ENCODE data around the gene DPM1.
A peak's percentile ranks its signal among the peaks of the same experiment; 100 is the strongest.
"Not testable (repeated sequence)": the region's sequence is repeated elsewhere in the genome, so short reads cannot be mapped to it uniquely, and the experiment has no call there.

Gene DPM1

GRCh38 chr20:50980071-50980681, 21.8 kb upstream of the DPM1 start:
- DNase-seq: peak; percentile 99

- DNase-seq: not testable (repeated sequence)
Observed at GRCh38 chr20:50978533-50978932, 20.2 kb upstream of the DPM1 start.

DNA sequence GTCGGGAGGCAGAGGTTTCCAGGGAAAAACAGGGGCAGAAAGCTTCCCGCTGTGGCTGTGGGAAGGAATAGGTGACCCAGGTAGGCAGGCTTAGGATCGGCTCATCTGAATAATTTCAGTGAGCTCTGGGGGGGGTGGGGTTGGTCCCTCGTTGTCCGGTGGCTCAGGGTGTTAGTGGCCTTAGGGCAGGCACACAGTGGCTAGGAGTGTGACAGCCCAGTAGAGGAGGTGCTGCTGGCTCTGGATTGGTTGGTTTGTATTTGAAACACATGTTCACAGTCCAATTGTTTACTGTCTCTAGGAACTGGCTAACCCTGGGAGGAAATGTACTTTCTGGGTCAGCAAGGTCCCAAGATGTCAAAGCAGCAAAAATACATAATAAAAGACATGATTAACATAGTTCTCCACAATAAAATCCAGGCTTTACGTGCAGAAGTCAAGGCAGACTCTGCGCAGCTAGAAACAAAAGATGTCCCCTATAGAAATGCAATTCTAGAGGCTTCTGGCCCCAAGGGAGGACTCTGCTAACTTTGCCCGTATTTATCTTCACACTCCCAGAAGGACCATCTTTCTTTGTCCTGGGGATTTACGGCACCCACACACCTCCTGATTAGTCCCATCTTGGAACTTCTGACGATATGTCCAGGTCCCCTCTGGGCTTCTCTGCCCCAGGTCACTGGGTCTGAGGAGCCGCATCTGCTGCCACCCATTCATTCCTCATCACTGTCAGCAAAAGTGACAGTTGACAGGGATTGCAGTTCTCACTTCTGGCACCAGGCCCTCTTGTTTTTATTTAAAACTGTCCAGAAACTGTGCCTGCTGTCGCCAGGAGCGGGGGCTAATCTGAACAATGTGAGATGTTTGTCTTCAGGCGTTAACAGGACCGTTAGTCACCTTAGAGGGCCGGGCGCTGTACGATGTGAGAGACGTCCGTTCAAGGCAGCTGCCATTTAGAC, 19.0 kb upstream of the DPM1 start:
- no peak for DNase-seq

GRCh38 chr20:50975701-50976330, 17.5 kb upstream of the DPM1 start:
- DNase-seq: no peak

DNA sequence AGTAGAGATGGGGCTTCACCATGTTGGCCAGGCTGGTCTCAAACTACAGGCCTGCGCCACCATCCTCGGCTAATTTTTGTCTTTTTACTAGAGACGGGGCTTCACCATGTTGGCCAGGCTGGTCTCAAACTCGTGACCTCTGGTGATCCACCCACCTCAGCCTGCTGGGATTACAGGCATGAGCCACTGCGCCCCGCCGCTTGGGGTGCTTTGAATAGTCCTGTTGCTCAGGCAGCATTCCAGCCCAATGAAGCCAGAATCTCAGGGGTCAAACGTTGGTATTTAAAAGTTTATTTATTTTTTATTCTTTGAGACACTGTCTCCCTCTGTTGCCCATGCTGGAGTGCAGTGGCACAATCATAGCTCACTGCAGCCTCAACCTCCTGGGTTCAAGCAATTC, 11.6 kb upstream of the DPM1 start:
- no peak for DNase-seq

- no peak for DNase-seq
Observed at GRCh38 chr20:50969435-50969834, 11.1 kb upstream of the DPM1 start.

DNA sequence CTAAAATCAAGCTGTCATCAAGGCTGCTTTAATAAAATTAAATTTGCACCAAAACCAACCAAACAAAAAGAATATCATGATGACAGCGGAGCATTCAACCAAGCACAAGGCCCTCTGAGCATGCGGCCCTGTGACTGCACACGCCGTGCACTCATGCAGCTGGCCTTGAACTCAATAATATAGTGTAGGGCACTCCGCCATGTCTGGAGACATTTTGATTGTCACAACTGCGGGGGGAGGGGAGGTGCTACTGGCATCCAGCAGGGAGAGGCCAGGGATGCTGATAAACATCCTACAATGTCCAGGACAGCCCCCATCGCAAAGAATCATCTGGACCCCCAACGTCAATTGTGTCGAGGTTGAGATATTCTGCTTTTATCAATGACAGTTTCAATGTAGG, 10.0 kb upstream of the DPM1 start:
- DNase-seq: no peak

DNA sequence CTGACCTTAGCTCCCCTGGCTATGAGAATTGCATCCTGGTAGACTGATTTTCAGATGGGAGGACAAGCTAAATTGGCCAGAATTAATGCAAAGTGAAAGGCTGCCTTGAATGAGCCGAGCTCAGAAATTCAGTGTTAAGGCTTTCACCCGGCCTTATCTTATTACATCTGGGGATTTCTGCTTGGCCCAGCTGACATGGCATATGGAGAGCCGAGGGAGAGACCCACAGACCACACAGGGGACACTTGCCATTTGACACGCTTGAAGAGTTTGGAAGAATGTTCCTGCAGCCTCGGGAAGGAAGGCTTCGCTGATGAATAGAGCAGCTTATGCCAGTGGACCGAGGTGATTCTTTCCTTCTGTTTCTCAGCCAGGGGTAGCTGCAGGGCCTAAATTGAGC, 9.3 kb upstream of the DPM1 start:
- no peak for DNase-seq

DNA sequence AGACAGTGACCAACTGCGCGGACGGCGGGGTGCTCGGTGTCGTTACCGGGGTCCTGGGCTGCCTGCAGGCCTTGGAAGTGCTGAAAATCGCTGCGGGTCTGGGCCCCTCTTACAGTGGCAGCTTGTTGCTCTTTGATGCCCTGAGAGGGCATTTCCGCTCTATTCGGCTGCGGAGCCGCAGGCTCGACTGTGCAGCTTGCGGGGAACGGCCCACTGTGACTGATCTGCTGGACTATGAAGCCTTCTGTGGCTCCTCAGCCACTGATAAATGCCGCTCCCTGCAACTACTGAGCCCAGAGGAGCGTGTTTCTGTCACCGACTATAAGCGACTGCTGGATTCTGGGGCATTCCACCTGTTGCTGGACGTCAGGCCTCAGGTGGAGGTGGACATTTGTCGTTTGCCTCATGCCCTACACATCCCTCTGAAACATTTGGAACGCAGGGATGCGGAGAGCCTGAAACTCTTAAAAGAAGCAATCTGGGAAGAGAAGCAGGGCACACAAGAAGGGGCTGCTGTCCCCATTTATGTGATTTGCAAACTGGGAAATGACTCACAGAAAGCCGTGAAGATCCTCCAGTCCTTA, 1.3 kb upstream of the DPM1 start:
- no peak for DNase-seq

- peak; percentile 91 for DNase-seq
Observed at GRCh38 chr20:50958615-50959542, 547 bp upstream of the DPM1 start, which contains the start of gene MOCS3. Gene MOCS3 (plus strand): TSS chr20:50958818. CDS start chr20:50958843, 25 bp downstream.

- DNase-seq: no peak
Observed at GRCh38 chr20:50957276-50957675, 1.1 kb downstream of the DPM1 start.

GRCh38 chr20:50953821-50954220, 4.5 kb downstream of the DPM1 start:
- DNase-seq: no peak

GRCh38 chr20:50953196-50953595, 5.1 kb downstream of the DPM1 start:
- DNase-seq: no peak

DNA sequence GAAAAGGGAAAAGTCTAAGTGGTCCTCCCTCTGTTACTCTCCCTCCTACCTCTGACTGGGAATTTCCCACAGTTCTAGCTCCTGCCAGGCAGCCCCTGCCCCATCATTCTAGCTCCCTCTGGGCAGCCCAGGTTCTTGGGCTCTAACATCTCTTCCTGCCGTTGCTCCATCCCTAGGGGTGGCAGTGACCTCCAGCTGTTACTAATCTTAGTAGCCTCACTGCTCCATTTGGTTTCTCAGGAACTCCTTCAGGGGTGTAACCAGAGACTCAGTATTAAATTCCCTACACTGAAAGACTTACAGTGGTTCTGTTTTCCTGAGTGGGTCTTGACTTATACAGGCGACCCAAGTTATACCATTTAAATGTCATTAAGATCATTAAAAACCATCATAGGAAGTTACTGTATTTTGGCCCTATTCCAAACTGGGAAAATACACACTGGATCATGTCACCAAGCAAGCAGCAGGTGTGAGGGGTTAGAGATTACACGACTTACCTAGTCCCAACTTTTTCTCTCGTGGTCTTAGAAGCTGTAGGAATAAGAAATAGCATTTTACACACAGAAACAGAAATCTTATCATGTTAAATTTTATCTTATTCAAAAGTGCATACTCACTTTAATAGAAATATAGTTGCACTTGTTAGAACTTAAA, 10.1 kb downstream of the DPM1 start:
- DNase-seq: no peak

- DNase-seq: no peak
Observed at GRCh38 chr20:50943069-50943468, 15.3 kb downstream of the DPM1 start.

DNA sequence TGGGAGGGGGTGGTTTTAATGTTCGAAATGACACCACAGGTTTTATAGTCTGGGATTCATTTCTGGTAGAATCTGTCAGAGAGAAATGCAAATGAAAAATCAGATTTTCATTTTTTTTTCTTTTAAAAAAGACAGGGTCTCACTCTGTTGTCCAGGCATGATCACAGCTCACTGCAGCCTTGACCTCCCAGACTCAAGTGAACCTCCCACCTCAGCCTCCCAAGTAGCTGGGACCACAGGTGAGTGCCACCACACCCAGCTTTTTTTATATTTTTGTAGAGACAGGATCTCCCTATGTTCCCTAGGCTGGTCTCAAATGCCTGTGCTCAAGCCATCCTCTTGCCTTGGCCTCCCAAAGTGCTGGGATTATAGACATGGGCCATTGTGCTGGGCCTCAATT, 24.7 kb downstream of the DPM1 start:
- no peak for DNase-seq

DNA sequence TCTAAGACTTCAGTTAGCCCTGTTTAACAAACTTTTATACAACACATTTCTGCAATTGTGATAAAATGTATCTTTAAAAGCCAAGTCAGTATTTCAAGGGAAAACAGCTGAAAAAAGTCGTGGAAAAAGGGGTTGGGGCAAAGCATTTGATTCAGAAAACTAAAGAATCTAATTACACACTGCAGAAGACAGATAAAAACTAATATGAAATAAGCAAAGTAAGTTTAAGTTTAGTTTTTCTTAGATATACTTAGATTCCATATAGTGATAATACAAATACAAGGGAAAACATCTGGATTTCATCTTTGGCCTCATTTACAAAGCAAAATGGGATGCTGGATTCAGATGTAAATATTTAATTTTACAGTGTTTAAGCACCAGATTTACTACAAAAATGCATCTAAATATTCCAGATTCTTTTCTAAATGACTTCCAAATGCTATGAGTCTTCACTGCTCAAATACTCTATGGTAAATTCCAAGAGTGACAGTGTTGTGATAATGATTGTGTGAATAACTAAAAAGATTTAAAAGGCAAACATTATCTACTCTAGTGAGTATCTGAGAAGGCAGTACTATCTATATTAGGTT, 25.5 kb downstream of the DPM1 start:
- DNase-seq: peak; percentile 49

GRCh38 chr20:50932016-50932485, 26.3 kb downstream of the DPM1 start:
- no peak for DNase-seq

GRCh38 chr20:50931306-50932015, 26.9 kb downstream of the DPM1 start, which contains the start of gene ADNP:
Gene ADNP (minus strand): TSS chr20:50931437. CDS start chr20:50903996, 27,441 bp downstream.
- DNase-seq: peak; percentile 91

DNA sequence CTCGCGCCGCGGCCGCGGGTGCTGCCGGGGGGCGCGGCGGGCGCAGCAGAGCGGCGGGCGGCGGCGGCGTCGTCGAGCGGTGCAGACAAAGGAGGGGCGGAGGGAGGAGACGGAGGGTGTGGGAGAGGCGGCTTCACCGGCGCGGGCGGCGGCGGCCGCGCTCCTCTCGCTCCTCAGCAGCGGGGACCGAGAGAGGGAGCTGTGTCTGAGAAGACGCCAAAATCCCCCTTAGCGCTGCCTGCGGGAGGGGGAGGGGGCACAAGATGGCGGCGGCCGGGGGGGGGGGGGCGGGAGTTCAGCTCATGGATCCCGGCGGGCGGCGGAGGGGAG, 27.4 kb downstream of the DPM1 start:
- DNase-seq: no peak
